ENCODE data around the gene C19orf81. TPM values are rescaled to one million over a fixed set of nuclear protein-coding genes. Genes with fewer than 3 reads are reported as not detected.

Gene C19orf81
- total and polyA plus RNA-seq, 2 experiments from 2014 or later: 1.6 TPM; not detected in 1

GRCh38 chr19:50633359-50633758 is 15.9 kb upstream of the C19orf81 start:
- 19 to 33% methylated on average over 2 of the region's 2 CpGs for WGBS, 2 experiments (ENCODE audit: low coverage in 1 of 2, low lambda C conversion rate in 2 of 2, missing lambda C conversion rate in 2 of 2)
- in situ Hi-C loops (cut with MboI): no loop called here
- Histone ChIP-seq H3K27ac (no peak overlapping the region), H3K4me1 (ENCODE audit: insufficient read depth) (no peaks in the 10 kb centered on the region), H3K9me3 (ENCODE audit: low read depth) (no peaks in the 10 kb centered on the region), H3K9ac (no peak overlapping the region), H3K4me3 (no peak overlapping the region), H4K20me1 (ENCODE audit: insufficient read depth) (no peaks in the 10 kb centered on the region), H3K4me2 (ENCODE audit: unreplicated experiment) (no peak overlapping the region), H3K36me3 (ENCODE audit: low read depth) (no peaks in the 10 kb centered on the region), H3K9me2 (ENCODE audit: insufficient read depth) (no peaks in the 10 kb centered on the region), H3F3A (ENCODE audit: insufficient read depth) (no peaks in the 10 kb centered on the region), H3K79me2 (ENCODE audit: insufficient read depth) (no peaks in the 10 kb centered on the region), H2AFZ (no peak overlapping the region), H3K27me3 (replicated peaks; ENCODE audit: insufficient read depth) (peaks cover 9% of the 10 kb centered on the region)
- no peak for DNase-seq
- TF ChIP-seq EZH2phosphoT487 (IDR thresholded peaks at IDR 0.05; ENCODE audit: insufficient read depth, low read depth) (no peak), EZH2 (IDR thresholded peaks at IDR 0.05; ENCODE audit: insufficient read depth, poor library complexity, severe bottlenecking) (no peak)

- Histone ChIP-seq H3F3A (ENCODE audit: insufficient read depth) (no peaks in the 10 kb centered on the region), H3K9me3 (ENCODE audit: low read depth) (no peaks in the 10 kb centered on the region), H2AFZ (no peak overlapping the region), H3K79me2 (ENCODE audit: insufficient read depth) (no peaks in the 10 kb centered on the region), H3K4me2 (ENCODE audit: unreplicated experiment) (no peak overlapping the region), H3K27ac (no peak overlapping the region), H3K4me1 (ENCODE audit: insufficient read depth) (no peaks in the 10 kb centered on the region), H3K9ac (no peak overlapping the region), H3K4me3 (no peak overlapping the region), H3K27me3 (replicated peaks; ENCODE audit: insufficient read depth) (peaks cover 16% of the 10 kb centered on the region), H3K36me3 (ENCODE audit: low read depth) (no peaks in the 10 kb centered on the region), H3K9me2 (ENCODE audit: insufficient read depth) (no peaks in the 10 kb centered on the region), H4K20me1 (ENCODE audit: insufficient read depth) (no peaks in the 10 kb centered on the region)
- in situ Hi-C loops (cut with MboI): no loop called here
- DNase-seq: no peak
- WGBS, 2 experiments (ENCODE audit: low coverage in 1 of 2, low lambda C conversion rate in 2 of 2, missing lambda C conversion rate in 2 of 2): 56 to 60% methylated on average over 2 of the region's 2 CpGs
- TF ChIP-seq EZH2 (IDR thresholded peaks at IDR 0.05; ENCODE audit: insufficient read depth, poor library complexity, severe bottlenecking) (no peak), EZH2phosphoT487 (IDR thresholded peaks at IDR 0.05; ENCODE audit: insufficient read depth, low read depth) (no peak)
Observed at GRCh38 chr19:50633973-50634372, 15.3 kb upstream of the C19orf81 start.

GRCh38 chr19:50636317-50637085 is 12.7 kb upstream of the C19orf81 start:
- H3K4me2 ChIP-seq (ENCODE audit: unreplicated experiment): no peak overlapping the region
- no peaks in the 10 kb centered on the region for H3K9me2 ChIP-seq (ENCODE audit: insufficient read depth)
- 30 to 34% methylated on average over 5 of the region's 5 CpGs for WGBS, 2 experiments (ENCODE audit: low coverage in 1 of 2, low lambda C conversion rate in 2 of 2, missing lambda C conversion rate in 2 of 2)
- H3K9me3 ChIP-seq (ENCODE audit: low read depth): no peaks in the 10 kb centered on the region
- no peaks in the 10 kb centered on the region for H3K4me1 ChIP-seq (ENCODE audit: insufficient read depth)
- peaks cover 35% of the 10 kb centered on the region for H3K27me3 ChIP-seq (replicated peaks; ENCODE audit: insufficient read depth)
- H3K9ac ChIP-seq: no peak overlapping the region
- DNase-seq: no peak
- no peaks in the 10 kb centered on the region for H3K36me3 ChIP-seq (ENCODE audit: low read depth)
- no peak overlapping the region for H3K4me3 ChIP-seq
- no peak overlapping the region for H2AFZ ChIP-seq
- TF ChIP-seq EZH2phosphoT487 (IDR thresholded peaks at IDR 0.05; ENCODE audit: insufficient read depth, low read depth) (no peak), EZH2 (IDR thresholded peaks at IDR 0.05; ENCODE audit: insufficient read depth, poor library complexity, severe bottlenecking) (no peak)
- no peak overlapping the region for H3K27ac ChIP-seq
- H3F3A ChIP-seq (ENCODE audit: insufficient read depth): no peaks in the 10 kb centered on the region
- no peaks in the 10 kb centered on the region for H3K79me2 ChIP-seq (ENCODE audit: insufficient read depth)
- in situ Hi-C loops (cut with MboI): no loop called here
- no peaks in the 10 kb centered on the region for H4K20me1 ChIP-seq (ENCODE audit: insufficient read depth)

- no peaks in the 10 kb centered on the region for H3K4me1 ChIP-seq (ENCODE audit: insufficient read depth)
- no peaks in the 10 kb centered on the region for H3K9me3 ChIP-seq (ENCODE audit: low read depth)
- no peak overlapping the region for H3K4me3 ChIP-seq
- DNase-seq: no peak
- H3F3A ChIP-seq (ENCODE audit: insufficient read depth): no peaks in the 10 kb centered on the region
- no peak overlapping the region for H3K27ac ChIP-seq
- H3K4me2 ChIP-seq (ENCODE audit: unreplicated experiment): no peak overlapping the region
- TF ChIP-seq EZH2phosphoT487 (IDR thresholded peaks at IDR 0.05; ENCODE audit: insufficient read depth, low read depth) (no peak), EZH2 (IDR thresholded peaks at IDR 0.05; ENCODE audit: insufficient read depth, poor library complexity, severe bottlenecking) (no peak)
- H3K9me2 ChIP-seq (ENCODE audit: insufficient read depth): no peaks in the 10 kb centered on the region
- WGBS, 2 experiments (ENCODE audit: low coverage in 1 of 2, low lambda C conversion rate in 2 of 2, missing lambda C conversion rate in 2 of 2): 22 to 24% methylated on average over 10 of the region's 10 CpGs
- no peak overlapping the region for H2AFZ ChIP-seq
- no peaks in the 10 kb centered on the region for H3K36me3 ChIP-seq (ENCODE audit: low read depth)
- H3K9ac ChIP-seq: no peak overlapping the region
- H3K27me3 ChIP-seq (replicated peaks; ENCODE audit: insufficient read depth): peaks cover 35% of the 10 kb centered on the region
- in situ Hi-C loops (cut with MboI): no loop called here
- no peaks in the 10 kb centered on the region for H3K79me2 ChIP-seq (ENCODE audit: insufficient read depth)
- no peaks in the 10 kb centered on the region for H4K20me1 ChIP-seq (ENCODE audit: insufficient read depth)
Observed at GRCh38 chr19:50638600-50638999, 10.6 kb upstream of the C19orf81 start.

Measured in GM23248 (cell line).